GM12801 (cell line): ENCODE measurements around the gene NACAD.

Experiments used
- CTCF ChIP-seq: IDR thresholded peaks from one replicate; pipeline ENCODE4 v1.5.1; 2011; ENCODE audit warnings: control low read depth; ENCODE audit not compliant: insufficient read length; ENCODE audit errors: extremely low read depth

NACAD gene

GRCh38 chr7:45085619-45086200 is 3.1 kb downstream of the NACAD start:
- no peak for TF ChIP-seq CTCF

- no peak for TF ChIP-seq CTCF
These were observed 3.7 kb downstream of the NACAD start for GRCh38 chr7:45084901-45085618.

- no peak for TF ChIP-seq CTCF
These were observed 4.4 kb downstream of the NACAD start for GRCh38 chr7:45084336-45084735.

GRCh38 chr7:45082831-45083331 is 5.9 kb downstream of the NACAD start:
- TF ChIP-seq CTCF = no peak

DNA sequence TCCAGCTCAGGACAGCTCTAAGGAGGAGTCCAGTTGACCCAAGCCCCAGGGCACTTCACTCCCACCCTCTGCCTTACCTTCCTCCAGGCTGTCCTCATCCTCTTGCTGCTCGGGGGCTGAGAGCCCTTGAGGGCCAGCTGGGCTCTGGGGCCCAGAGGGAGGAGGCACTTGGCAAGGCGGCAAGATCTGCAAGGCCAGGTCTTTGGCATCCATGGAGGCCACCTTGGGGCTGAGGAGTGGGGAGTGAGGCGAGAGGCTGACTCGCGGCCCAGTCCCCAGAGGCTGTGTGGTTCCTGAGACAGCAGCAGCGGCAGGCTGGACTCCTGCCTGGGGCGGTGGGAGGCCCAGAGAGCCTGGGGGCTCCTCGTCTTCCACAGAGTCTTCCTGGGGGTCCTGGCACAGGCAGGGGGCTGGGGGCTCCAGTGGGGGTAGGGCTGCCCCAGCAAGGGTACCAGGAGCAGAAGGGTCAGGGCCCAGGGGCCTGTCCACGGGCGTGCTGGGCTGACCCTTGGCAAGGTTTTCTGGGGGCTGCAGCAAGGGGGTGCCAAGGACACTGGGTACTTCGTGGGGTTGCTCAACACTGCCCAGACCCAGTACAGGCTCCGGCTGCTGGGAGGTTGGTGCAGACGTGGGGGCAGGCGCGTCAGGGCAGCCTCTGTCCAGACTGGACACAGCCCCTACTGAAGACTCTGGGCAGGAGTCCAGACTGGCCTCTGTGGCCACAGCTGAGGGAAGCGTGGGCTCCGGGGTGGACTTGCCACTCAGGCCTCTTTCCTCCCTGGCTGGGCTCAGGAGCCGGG is 6.5 kb downstream of the NACAD start:
- TF ChIP-seq CTCF = no peak

- TF ChIP-seq CTCF = no peak
These were observed 7.1 kb downstream of the NACAD start for GRCh38 chr7:45081670-45081974.

DNA sequence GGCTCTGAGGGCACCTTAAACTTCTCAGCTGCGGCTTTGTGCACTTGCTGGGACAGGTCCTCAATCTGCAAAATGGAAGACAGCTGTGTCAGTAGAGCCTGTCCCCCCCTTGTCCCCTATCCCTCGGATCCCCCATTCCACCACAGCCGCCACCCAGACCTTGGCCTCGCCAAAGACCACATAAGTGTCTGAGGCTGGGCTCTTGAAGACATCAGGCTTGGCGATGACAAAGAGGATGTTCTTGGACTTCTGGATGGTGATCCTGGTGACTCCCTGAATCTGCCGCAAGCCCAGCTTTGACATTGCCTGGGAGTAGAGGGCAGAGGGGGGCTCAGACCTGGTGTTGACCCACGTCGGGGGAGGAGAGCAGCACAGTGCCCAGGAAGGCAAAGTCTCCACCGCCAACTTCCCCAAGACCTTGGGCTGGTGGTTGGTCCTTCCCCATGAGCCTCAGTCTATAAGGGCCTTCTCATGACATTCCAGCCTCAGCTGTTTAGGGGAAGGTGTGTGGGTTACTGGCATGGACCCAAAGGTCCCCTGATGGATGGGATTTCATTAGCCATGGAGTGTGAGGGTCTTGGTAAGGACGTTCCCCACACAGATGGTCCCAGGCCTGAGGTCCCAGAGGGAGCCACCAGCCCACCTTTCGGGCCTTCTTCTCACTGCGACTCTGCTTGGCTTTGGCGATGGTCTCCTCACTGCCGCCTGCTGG is 7.7 kb downstream of the NACAD start:
- no peak for TF ChIP-seq CTCF
